HG02970 (cell line): ENCODE measurements around the gene AMH.
"Not testable (repeated sequence)": the region's sequence is repeated elsewhere in the genome, so short reads cannot be mapped to it uniquely, and the experiment has no call there.

ENCODE experiments used
- ATAC-seq: cut with Tn5 transposase; IDR thresholded peaks from one replicate; pipeline ENCODE4 v1.9.1; 2021; ENCODE audit warnings: mild to moderate bottlenecking, moderate library complexity, moderate number of reproducible peaks; ENCODE audit not compliant: unreplicated experiment, low FRiP score

AMH gene

GRCh38 chr19:2249010-2249866 lies at the start of gene AMH:
AMH (plus strand) TSS chr19:2249323; CDS start chr19:2249333, 10 bp downstream.
- no peak for ATAC-seq

- no peak for ATAC-seq
Measured at GRCh38 chr19:2199861-2200623, 49.1 kb upstream of the AMH start.

GRCh38 chr19:2200624-2201294 lies 48.4 kb upstream of the AMH start:
- ATAC-seq: not testable (repeated sequence)

- ATAC-seq: no peak
Measured at GRCh38 chr19:2201473-2202148, 47.5 kb upstream of the AMH start.

GRCh38 chr19:2202366-2202765 lies 46.8 kb upstream of the AMH start:
- ATAC-seq: no peak

- ATAC-seq: no peak
Measured at GRCh38 chr19:2207008-2207407, 42.1 kb upstream of the AMH start.

- ATAC-seq: no peak
Measured at GRCh38 chr19:2207991-2208860, 40.9 kb upstream of the AMH start.

- no peak for ATAC-seq
Measured at GRCh38 chr19:2208975-2209374, 40.1 kb upstream of the AMH start.

- ATAC-seq: no peak
Measured at GRCh38 chr19:2209408-2209807, 39.7 kb upstream of the AMH start.

- no peak for ATAC-seq
Measured at GRCh38 chr19:2210206-2210605, 38.9 kb upstream of the AMH start.

GRCh38 chr19:2210987-2211740 lies 38.0 kb upstream of the AMH start:
- no peak for ATAC-seq

GRCh38 chr19:2212861-2213711 lies 36.0 kb upstream of the AMH start:
- ATAC-seq: no peak

- no peak for ATAC-seq
Measured at GRCh38 chr19:2213799-2214198, 35.3 kb upstream of the AMH start.

GRCh38 chr19:2214251-2214650 lies 34.9 kb upstream of the AMH start:
- no peak for ATAC-seq

GRCh38 chr19:2215281-2215751 lies 33.8 kb upstream of the AMH start:
- no peak for ATAC-seq

GRCh38 chr19:2216361-2217225 lies 32.5 kb upstream of the AMH start:
- no peak for ATAC-seq

- ATAC-seq: no peak
Measured at GRCh38 chr19:2217591-2217990, 31.5 kb upstream of the AMH start.
